SK-N-SH (cell line): ENCODE measurements around the gene TMEM131. TPM values are rescaled to one million over a fixed set of nuclear protein-coding genes. Genes with fewer than 3 reads are reported as not detected.
"Not testable (repeated sequence)": the region's sequence is repeated elsewhere in the genome, so short reads cannot be mapped to it uniquely, and the experiment has no call there.

Experiments
- CTCF ChIA-PET: fragments of 300-600, 350-600 bp; formaldehyde crosslinking; extraction: SDS; loops from one replicate; lab custom pipeline; 2021; lab: Yijun Ruan, JAX
- POLR2A ChIA-PET: fragments of 350-600 bp; sonication (Branson Sonifier 250); formaldehyde crosslinking; extraction: SDS; loops from one replicate; lab custom pipeline; 2020; ENCODE audit warnings: antibody characterized with exemption, inconsistent platforms; lab: Yijun Ruan, JAX
- DNase-seq: peaks from one replicate; pipeline ENCODE4 v3.0.0; 2012
- H2AFZ ChIP-seq: fragments of 200-600 bp; sonication (generic); 2 replicates; pipeline ENCODE4 v1.8.1; 2016; ENCODE audit warnings: antibody characterized with exemption, mild to moderate bottlenecking, low read depth
- H3F3A ChIP-seq: fragments of 200-600 bp; sonication (generic); replicated peaks from 2 replicates; pipeline ENCODE3; 2016; ENCODE audit warnings: antibody characterized with exemption, mild to moderate bottlenecking; ENCODE audit not compliant: insufficient read depth
- H3K27ac ChIP-seq, 2 experiments: fragments of 200-500 bp in 1 of 2; fragments of 200-600 bp in 1 of 2; sonication (Bioruptor generic) in 1 of 2; sonication (generic), shearing (Covaris generic) in 1 of 2; 2 replicates each; pipeline versions ENCODE4 v1.5.1 to v1.6.1; 2014 to 2016; ENCODE audit warnings: low read depth in 2 of 2, inconsistent platforms in 1 of 2, low read length in 1 of 2, mild to moderate bottlenecking in 1 of 2, mixed read lengths in 1 of 2
- H3K27me3 ChIP-seq: fragments of 200-600 bp; sonication (generic), shearing (Covaris generic); 2 replicates; pipeline ENCODE4 v1.6.1; 2016; ENCODE audit warnings: mixed run types; ENCODE audit not compliant: insufficient read depth
- H3K36me3 ChIP-seq, 2 experiments: fragments of 200-500 bp in 1 of 2; fragments of 200-600 bp in 1 of 2; sonication (Bioruptor generic) in 1 of 2; sonication (generic) in 1 of 2; replicated peaks in 1 of 2; 2 replicates each; pipeline versions ENCODE3 to v1.5.1; 2014 to 2016; ENCODE audit warnings: low read length in 1 of 2, mild to moderate bottlenecking in 1 of 2; ENCODE audit not compliant: insufficient read depth in 2 of 2, control insufficient read depth in 1 of 2
- H3K4me1 ChIP-seq, 2 experiments: fragments of 200-500 bp in 1 of 2; fragments of 200-600 bp in 1 of 2; sonication (Bioruptor generic) in 1 of 2; sonication (generic), shearing (Covaris generic) in 1 of 2; 2 replicates each; pipeline versions ENCODE4 v1.5.1 to v1.6.1; 2014 to 2016; ENCODE audit warnings: low read depth in 1 of 2, low read length in 1 of 2, mixed run types in 1 of 2; ENCODE audit not compliant: insufficient read depth in 2 of 2, control insufficient read depth in 1 of 2
- H3K4me2 ChIP-seq: fragments of 200-600 bp; sonication (generic), shearing (Covaris generic); 2 replicates; pipeline ENCODE4 v1.6.1; 2017; ENCODE audit warnings: mixed run types
- H3K4me3 ChIP-seq, 2 experiments: fragments of 200-500 bp in 1 of 2; fragments of 200-600 bp in 1 of 2; sonication (Bioruptor generic) in 1 of 2; sonication (generic), shearing (Covaris generic) in 1 of 2; 2 replicates each; pipeline versions ENCODE4 v1.5.1 to v1.8.1; 2014 to 2016; ENCODE audit warnings: low read depth in 2 of 2, inconsistent platforms in 1 of 2, low read length in 1 of 2, mild to moderate bottlenecking in 1 of 2, mixed read lengths in 1 of 2, moderate library complexity in 1 of 2
- H3K79me2 ChIP-seq: fragments of 200-600 bp; sonication (generic); 2 replicates; pipeline ENCODE4 v1.8.1; 2017; ENCODE audit warnings: mild to moderate bottlenecking; ENCODE audit not compliant: insufficient read depth
- H3K9ac ChIP-seq: fragments of 200-600 bp; sonication (generic); 2 replicates; pipeline ENCODE4 v1.6.1; 2017; ENCODE audit warnings: mixed run types
- H3K9me2 ChIP-seq: fragments of 200-600 bp; sonication (generic); 2 replicates; pipeline ENCODE4 v1.6.1; 2017; ENCODE audit warnings: mixed run types
- H3K9me3 ChIP-seq: fragments of 200-600 bp; sonication (generic); 2 replicates; pipeline ENCODE4 v1.6.1; 2017; ENCODE audit warnings: mixed run types, mild to moderate bottlenecking, moderate library complexity
- H4K20me1 ChIP-seq: fragments of 200-600 bp; sonication (generic); 2 replicates; pipeline ENCODE4 v1.6.1; 2017; ENCODE audit warnings: mild to moderate bottlenecking, mixed run types; ENCODE audit not compliant: insufficient read depth
- CTCF ChIP-seq: fragments of 200-600 bp; sonication (generic); IDR thresholded peaks from 2 replicates; pipeline ENCODE4 v1.6.1; 2017; ENCODE audit warnings: antibody characterized with exemption, mild to moderate bottlenecking, moderate library complexity
- ELF1 ChIP-seq: IDR thresholded peaks from 2 replicates; pipeline ENCODE4 v1.4.0; 2012
- FOSL2 ChIP-seq: IDR thresholded peaks from 2 replicates; pipeline ENCODE4 v1.4.0; 2012; ENCODE audit warnings: low read depth, mild to moderate bottlenecking, moderate library complexity, borderline replicate concordance
- IRF3 ChIP-seq: fragments of 150-350 bp; IDR thresholded peaks from 2 replicates; pipeline ENCODE4 v1.6.1; 2016; ENCODE audit warnings: mild to moderate bottlenecking, low read depth, low read length
- NFIC ChIP-seq: IDR thresholded peaks from 2 replicates; pipeline ENCODE4 v1.4.0; 2012; ENCODE audit warnings: borderline replicate concordance
- RAD21 ChIP-seq: IDR thresholded peaks from 2 replicates; pipeline ENCODE4 v1.6.1; 2012; ENCODE audit warnings: mild to moderate bottlenecking, low read length
- RCOR1 ChIP-seq: fragments of 150-350 bp; IDR thresholded peaks from 2 replicates; pipeline ENCODE4 v1.6.1; 2017; ENCODE audit warnings: antibody characterized with exemption, low read length
- WGBS: methylation state at CpG from one replicate; pipeline ENCODE4 v1.1.6; 2017; ENCODE audit warnings: low lambda C conversion rate; 5-methylcytosine and 5-hydroxymethylcytosine counted together
- polyA plus RNA-seq, 3 experiments: library from polyadenylated mRNA; depleted of rRNA; stranded (reverse); fragments of >200 nt; gene quantifications; 2 replicates each; pipeline ENCODE4 v1.2.3, GENCODE V29; 2012

Gene TMEM131
- polyA plus RNA-seq, 1 of the 3 experiments (the other 2 are of a cell fraction), result 9.1 TPM

GRCh38 chr2:97880334-97880733 lies 115.4 kb downstream of the TMEM131 start (continued):
- TF ChIP-seq RCOR1, result no peak
- no peak for TF ChIP-seq NFIC

GRCh38 chr2:97878865-97879264 lies 116.9 kb downstream of the TMEM131 start:
- no peaks in the 10 kb centered on the region for H3K27me3 ChIP-seq
- peaks cover 7% of the 10 kb centered on the region for H3F3A ChIP-seq
- peaks cover 9% of the 10 kb centered on the region; the same call in 1 of the 2 replicates for H3K9me3 ChIP-seq
- H3K9me2 ChIP-seq, result no peaks in the 10 kb centered on the region
- ChIA-PET CTCF (no interaction called here), POLR2A (no interaction called here)
- no peaks in the 10 kb centered on the region for H4K20me1 ChIP-seq
- peaks cover 1 to 4% of the 10 kb centered on the region in 2 experiments for H3K36me3 ChIP-seq
- TF ChIP-seq FOSL2 (no peak), NFIC (no peak), RAD21 (no peak), RCOR1 (no peak), ELF1 (no peak), CTCF (no peak), IRF3 (no peak)
- TF ChIP-seq, all 33 proteins: peak for 0
- H3K4me2 ChIP-seq, result no peak overlapping the region
- WGBS, result 77% methylated on average over 3 of the region's 3 CpGs
- no peak for DNase-seq
- H3K27ac ChIP-seq, result no peak overlapping the region
- H3K4me1 ChIP-seq, result no peaks in the 10 kb centered on the region
- H3K9ac ChIP-seq, result no peak overlapping the region
- no peak overlapping the region for H2AFZ ChIP-seq
- no peak overlapping the region for H3K4me3 ChIP-seq
- no peaks in the 10 kb centered on the region; the same call in 1 of the 2 replicates for H3K79me2 ChIP-seq

GRCh38 chr2:97878317-97878716 lies 117.4 kb downstream of the TMEM131 start:
- DNase-seq, H3K4me1 ChIP-seq, H3K9me3 ChIP-seq, H3K36me3 ChIP-seq, H3K27me3 ChIP-seq, H3K4me2 ChIP-seq, H4K20me1 ChIP-seq, H3K4me3 ChIP-seq, H2AFZ ChIP-seq, H3F3A ChIP-seq, CTCF ChIA-PET, H3K9ac ChIP-seq, POLR2A ChIA-PET, H3K27ac ChIP-seq, H3K79me2 ChIP-seq, H3K9me2 ChIP-seq: not testable (repeated sequence)
- WGBS, result 95% methylated on average over 2 of the region's 2 CpGs
